Esophagus (tissue), 2 donors: Measurements from ENCODE around the gene OPN5. TPM values are rescaled to one million over a fixed set of nuclear protein-coding genes. Genes with fewer than 3 reads are reported as not detected.

Source experiments
- polyA plus RNA-seq, 2 donors: library from polyadenylated mRNA; stranded (reverse); fragments of 200-250 nt; gene quantifications; one replicate each; pipeline ENCODE4 v1.2.3, GENCODE V29; 2013
- donor health status: healthy with polysubstance abuse.
- donor health status: Bipolar disorder and iron deficiency.

OPN5 gene
- polyA plus RNA-seq, 2 donors = not detected

Other genes starting within 250 kb of the OPN5 start
- gene ADGRF4, start 83.5 kb upstream of the OPN5 start, polyA plus RNA-seq = 10 to 100 TPM in 1 of 2 donors, 1 to 10 TPM in 1; 8.2 to 17.0 TPM